HCT116 (cell line): ENCODE data around the gene SPAG8. TPM values are rescaled to one million over a fixed set of nuclear protein-coding genes. Genes with fewer than 3 reads are reported as not detected.

Source experiments
- ATAC-seq: fragments of 200-7000 bp; cut with Tn5 transposase; 2 replicates; pipeline ENCODE4 v1.9.1; 2020; ENCODE audit warnings: mild to moderate bottlenecking, moderate library complexity
- BruUV-seq: library from RNA; stranded (reverse); fragments of 400-500 nt; replicated peaks from 2 replicates; lab custom pipeline; 2021; lab: Mats Ljungman, UMichigan
- CTCF ChIA-PET: fragments of 300-600 bp; sonication (Branson Sonifier 250); formaldehyde crosslinking; loops from one replicate; lab custom pipeline; 2021; ENCODE audit warnings: antibody characterized with exemption; lab: Charles Lee
- POLR2A ChIA-PET: fragments of 300-600, 350-600 bp; sonication (Branson Sonifier 250); formaldehyde crosslinking; loops from one replicate; lab custom pipeline; 2021; ENCODE audit warnings: antibody characterized with exemption; lab: Charles Lee
- RAD21 ChIA-PET, 2 experiments: fragments of 300-600 bp; sonication (Branson Sonifier 250); formaldehyde crosslinking; loops; one replicate each; lab custom pipeline; 2023; ENCODE audit warnings: low total read pairs in 2 of 2; ENCODE audit not compliant: uncharacterized antibody in 2 of 2, unreplicated experiment in 2 of 2, low non-redundant PET in 1 of 2; lab: Charles Lee
- DNase-seq: peaks from one replicate; pipeline ENCODE4 v3.0.0-alpha.2; 2010; ENCODE audit warnings: low read depth, low spot score
- H2AFZ ChIP-seq: fragments of 200-600 bp; shearing (Covaris generic), sonication (generic); 2 replicates; pipeline ENCODE4 v1.6.1; 2017; ENCODE audit warnings: low read depth, mixed run types, mixed read lengths, antibody characterized with exemption, low read length; ENCODE audit not compliant: poor library complexity, severe bottlenecking
- H3K27ac ChIP-seq: 2 replicates; pipeline ENCODE4 v1.5.1; 2012; ENCODE audit warnings: low read depth, low read length
- H3K27me3 ChIP-seq: fragments of 200-600 bp; sonication (generic); 2 replicates; pipeline ENCODE4 v1.6.1; 2016; ENCODE audit warnings: mixed run types, low read length, mixed read lengths; ENCODE audit not compliant: insufficient read depth
- H3K36me3 ChIP-seq, 2 experiments: fragments of 200-500 bp in 1 of 2; fragments of 200-600 bp in 1 of 2; sonication (Bioruptor generic) in 1 of 2; sonication (generic) in 1 of 2; 2 replicates each; pipeline versions ENCODE4 v1.5.1 to v1.6.1; 2014 to 2016; ENCODE audit warnings: low read length in 2 of 2, inconsistent platforms in 1 of 2, mixed read lengths in 1 of 2, mixed run types in 1 of 2; ENCODE audit not compliant: insufficient read depth in 2 of 2, control insufficient read depth in 1 of 2
- H3K4me1 ChIP-seq, 2 experiments: fragments of 200-600 bp in 1 of 2; sonication (generic) in 1 of 2; 2 replicates each; pipeline versions ENCODE4 v1.5.1 to v1.6.1; 2012 to 2017; ENCODE audit warnings: low read length in 2 of 2, inconsistent platforms in 1 of 2, mild to moderate bottlenecking in 1 of 2, mixed read lengths in 1 of 2, mixed run types in 1 of 2, moderate library complexity in 1 of 2; ENCODE audit not compliant: insufficient read depth in 2 of 2, control insufficient read depth in 1 of 2
- H3K4me2 ChIP-seq: fragments of 200-600 bp; sonication (generic); 2 replicates; pipeline ENCODE4 v1.6.1; 2017; ENCODE audit warnings: mixed run types, low read length, mixed read lengths
- H3K4me3 ChIP-seq, 2 experiments: fragments of 200-600 bp in 1 of 2; sonication (generic) in 1 of 2; replicated peaks in 1 of 2; 2 replicates each; pipeline ENCODE4 v1.5.1; 2011 to 2016; ENCODE audit warnings: low read length in 2 of 2, control low read depth in 1 of 2, low read depth in 1 of 2, mild to moderate bottlenecking in 1 of 2, mixed read lengths in 1 of 2, mixed run types in 1 of 2
- H3K79me2 ChIP-seq: fragments of 200-600 bp; sonication (generic); 2 replicates; pipeline ENCODE4 v1.6.1; 2017; ENCODE audit warnings: mild to moderate bottlenecking, mixed run types, low read length, moderate library complexity, mixed read lengths; ENCODE audit not compliant: insufficient read depth
- H3K9ac ChIP-seq: fragments of 200-600 bp; sonication (generic); 2 replicates; pipeline ENCODE4 v1.6.1; 2016; ENCODE audit warnings: low read length, mixed read lengths
- H3K9me2 ChIP-seq: fragments of 200-600 bp; sonication (generic), shearing (Covaris generic); 2 replicates; pipeline ENCODE4 v1.6.1; 2017; ENCODE audit warnings: mixed run types, mild to moderate bottlenecking, moderate library complexity; ENCODE audit not compliant: insufficient read depth
- H3K9me3 ChIP-seq, 2 experiments: fragments of 200-500 bp in 1 of 2; fragments of 200-600 bp in 1 of 2; sonication (Bioruptor generic) in 1 of 2; sonication (generic) in 1 of 2; 2 replicates each; pipeline ENCODE4 v1.6.1; 2014 to 2017; ENCODE audit warnings: low read length in 2 of 2, mixed read lengths in 2 of 2, inconsistent platforms in 1 of 2, low read depth in 1 of 2, mild to moderate bottlenecking in 1 of 2, mixed run types in 1 of 2, moderate library complexity in 1 of 2; ENCODE audit not compliant: control insufficient read depth in 1 of 2, insufficient read depth in 1 of 2
- H4K20me1 ChIP-seq: fragments of 200-600 bp; sonication (generic), shearing (Covaris generic); 2 replicates; pipeline ENCODE4 v1.6.1; 2017; ENCODE audit warnings: mixed run types, mild to moderate bottlenecking, moderate library complexity; ENCODE audit not compliant: insufficient read depth
- CEBPB ChIP-seq: IDR thresholded peaks from 2 replicates; pipeline ENCODE4 v1.6.1; 2012; ENCODE audit warnings: low read depth
- EGR1 ChIP-seq: IDR thresholded peaks from 2 replicates; pipeline ENCODE4 v1.6.1; 2012; ENCODE audit warnings: low read depth
- ELF1 ChIP-seq: IDR thresholded peaks from 2 replicates; pipeline ENCODE4 v1.6.1; 2012; ENCODE audit warnings: low read depth, borderline replicate concordance
- EZH2 ChIP-seq: fragments of 200-600 bp; sonication (generic); IDR thresholded peaks from 2 replicates; pipeline ENCODE4 v1.6.1; 2017; ENCODE audit warnings: antibody characterized with exemption, mixed run types
- EZH2phosphoT487 ChIP-seq: fragments of 200-600 bp; IDR thresholded peaks from 2 replicates; pipeline ENCODE4 v1.6.1; 2018; ENCODE audit warnings: antibody characterized with exemption, borderline replicate concordance
- FOSL1 ChIP-seq: IDR thresholded peaks from 2 replicates; pipeline ENCODE4 v1.6.1; 2012; ENCODE audit warnings: low read depth
- JUND ChIP-seq: IDR thresholded peaks from 2 replicates; pipeline ENCODE4 v1.6.1; 2012
- MAX ChIP-seq: IDR thresholded peaks from 2 replicates; pipeline ENCODE4 v1.6.1; 2012
- POLR2A ChIP-seq: IDR thresholded peaks from 2 replicates; pipeline ENCODE4 v1.7.0; 2011; ENCODE audit warnings: borderline replicate concordance; ENCODE audit not compliant: insufficient read depth, insufficient read length; ENCODE audit errors: extremely low read depth
- REST ChIP-seq: IDR thresholded peaks from 2 replicates; pipeline ENCODE4 v1.6.1; 2012; ENCODE audit warnings: low read depth
- SIN3A ChIP-seq: IDR thresholded peaks from 2 replicates; pipeline ENCODE4 v1.6.1; 2012; ENCODE audit warnings: low read depth
- SP1 ChIP-seq: IDR thresholded peaks from 2 replicates; pipeline ENCODE4 v1.6.1; 2012; ENCODE audit warnings: low read depth
- SRF ChIP-seq: IDR thresholded peaks from 2 replicates; pipeline ENCODE4 v1.6.1; 2012; ENCODE audit warnings: low read depth
- YY1 ChIP-seq: IDR thresholded peaks from 2 replicates; pipeline ENCODE4 v1.6.1; 2011; ENCODE audit warnings: low read length, low read depth, moderate library complexity, mild to moderate bottlenecking; ENCODE audit not compliant: insufficient replicate concordance; ENCODE audit errors: extremely low read depth
- ZFX ChIP-seq: fragments of 450-650 bp; IDR thresholded peaks from 2 replicates; pipeline ENCODE4 v1.6.1; 2017
- ZNF274 ChIP-seq: fragments of 200-500 bp; sonication (Bioruptor generic); IDR thresholded peaks from 2 replicates; pipeline ENCODE4 v1.6.1; 2014; ENCODE audit warnings: mild to moderate bottlenecking, low read depth, low read length, inconsistent platforms
- intact Hi-C: fragments of 100-400 bp; cut with micrococcal nuclease; formaldehyde crosslinking; loops from 2 replicates; pipeline ENCODE4 v1.10.0; 2022
- total RNA-seq: library from RNA; stranded (reverse); gene quantifications from one replicate; pipeline ENCODE4 v1.2.1, GENCODE V29; 2021; ENCODE audit not compliant: unreplicated experiment

SPAG8 gene
- total RNA-seq, 1 experiment from 2014 or later: 0.39 TPM

- no peak for ATAC-seq
- Histone ChIP-seq H2AFZ (no peak overlapping the region), H3K4me3 (no peak overlapping the region), H3K79me2 (no peaks in the 10 kb centered on the region), H3K9me3 (no peaks in the 10 kb centered on the region), H3K9ac (no peak overlapping the region), H3K36me3 (0 out of 4 replicates have a peak, but pooled peaks cover 0 to 4% of the 10 kb centered on the region in 2 experiments), H3K27ac (no peak overlapping the region), H3K9me2 (no peaks in the 10 kb centered on the region), H3K4me1 (peaks cover 0 to 11% of the 10 kb centered on the region in 2 experiments; a peak in 1 of 4 replicates), H3K27me3 (no peaks in the 10 kb centered on the region), H4K20me1 (no peaks in the 10 kb centered on the region), H3K4me2 (no peak overlapping the region)
- no peak for TF ChIP-seq POLR2A
- TF ChIP-seq SIN3A: no peak
- TF ChIP-seq JUND: no peak
- TF ChIP-seq ELF1: no peak
- no peak for TF ChIP-seq EZH2phosphoT487
- no peak for TF ChIP-seq FOSL1
- TF ChIP-seq CEBPB: no peak
- no peak for TF ChIP-seq REST
- TF ChIP-seq EGR1: no peak
- no peak for TF ChIP-seq ZFX
- TF ChIP-seq MAX: no peak
- no peak for TF ChIP-seq ZNF274
- no peak for TF ChIP-seq EZH2
- TF ChIP-seq SRF: no peak
- no peak for TF ChIP-seq YY1
- TF ChIP-seq SP1: no peak
- ChIA-PET CTCF (interaction anchor here (1.2 to 1.9 kb wide), 2 partner anchors 34 to 119 kb away, joined by 3 to 6 read pairs; no protein-coding TSS in a partner anchor), RAD21 (no interaction called here), POLR2A (no interaction called here)
- DNase-seq: no peak
- no TSS peak for BruUV-seq
- intact Hi-C loops: no loop called here
Measured at GRCh38 chr9:35792024-35792813, 19.8 kb downstream of the SPAG8 start.
